ENCODE data around the gene CYFIP2.

Gene CYFIP2

GRCh38 chr5:157292599-157292998 is 26.7 kb downstream of the CYFIP2 start:
- Histone ChIP-seq H3K9ac (ENCODE audit: low read length) (no peak overlapping the region), H3K9me3 (ENCODE audit: control insufficient read depth, low read depth, low read length) (no peaks in the 10 kb centered on the region), H3K27ac (ENCODE audit: low read length) (no peak overlapping the region), H3K27me3 (ENCODE audit: control insufficient read depth, insufficient read depth, low read length) (no peaks in the 10 kb centered on the region), H3K36me3 (ENCODE audit: control insufficient read depth, low read depth, low read length) (peaks cover 21% of the 10 kb centered on the region), H3K4me1 (ENCODE audit: control insufficient read depth, low read depth, low read length) (no peaks in the 10 kb centered on the region), H3K4me3 (ENCODE audit: low read length) (no peak overlapping the region)

DNA sequence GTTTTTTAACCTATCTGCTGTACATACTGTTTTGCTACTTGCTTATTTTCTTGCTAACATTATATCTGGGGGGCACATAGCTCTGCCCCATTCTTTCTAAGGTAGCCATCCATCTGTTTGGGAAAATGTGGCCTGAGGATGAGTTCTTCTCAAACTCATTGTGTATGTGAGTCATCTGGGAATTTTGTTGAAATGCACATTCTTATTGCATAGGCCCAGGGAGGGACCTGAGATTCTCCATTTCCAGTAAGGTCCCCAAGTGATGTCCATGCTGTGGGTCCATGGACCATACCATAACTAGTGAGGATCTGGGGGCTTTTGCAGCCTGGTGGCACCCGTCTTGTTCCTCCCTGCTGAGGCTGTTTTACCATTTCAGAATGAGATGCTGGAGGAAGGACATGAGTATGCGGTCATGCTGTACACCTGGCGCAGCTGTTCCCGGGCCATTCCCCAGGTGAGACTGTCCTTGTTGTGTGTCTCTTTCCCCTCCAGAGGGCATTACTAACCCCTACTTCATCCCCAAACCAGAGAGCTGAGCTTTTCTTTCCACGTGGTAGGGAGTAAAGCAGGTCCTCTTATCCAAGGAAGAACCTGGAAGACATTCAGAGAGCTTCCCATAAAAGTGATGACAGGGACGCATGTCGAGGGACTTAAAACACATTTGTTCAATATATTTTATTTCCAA is 28.6 kb downstream of the CYFIP2 start:
- Histone ChIP-seq H3K9me3 (ENCODE audit: control insufficient read depth, low read depth, low read length) (no peaks in the 10 kb centered on the region), H3K4me3 (ENCODE audit: low read length) (no peak overlapping the region), H3K4me1 (ENCODE audit: control insufficient read depth, low read depth, low read length) (no peaks in the 10 kb centered on the region), H3K9ac (ENCODE audit: low read length) (no peak overlapping the region), H3K27me3 (ENCODE audit: control insufficient read depth, insufficient read depth, low read length) (no peaks in the 10 kb centered on the region), H3K27ac (ENCODE audit: low read length) (no peak overlapping the region), H3K36me3 (ENCODE audit: control insufficient read depth, low read depth, low read length) (peaks cover 8% of the 10 kb centered on the region)

- Histone ChIP-seq H3K4me3 (ENCODE audit: low read length) (no peak overlapping the region), H3K27me3 (ENCODE audit: control insufficient read depth, insufficient read depth, low read length) (no peaks in the 10 kb centered on the region), H3K36me3 (ENCODE audit: control insufficient read depth, low read depth, low read length) (peaks cover 8% of the 10 kb centered on the region), H3K27ac (ENCODE audit: low read length) (no peak overlapping the region), H3K9ac (ENCODE audit: low read length) (no peak overlapping the region), H3K4me1 (ENCODE audit: control insufficient read depth, low read depth, low read length) (no peaks in the 10 kb centered on the region), H3K9me3 (ENCODE audit: control insufficient read depth, low read depth, low read length) (no peaks in the 10 kb centered on the region)
These were observed 29.3 kb downstream of the CYFIP2 start for GRCh38 chr5:157295247-157295646.

GRCh38 chr5:157300564-157300963 is 34.6 kb downstream of the CYFIP2 start:
- peaks cover 9% of the 10 kb centered on the region for H3K36me3 ChIP-seq (ENCODE audit: control insufficient read depth, low read depth, low read length)
- H3K4me1 ChIP-seq (ENCODE audit: control insufficient read depth, low read depth, low read length) = no peaks in the 10 kb centered on the region
- H3K9me3 ChIP-seq (ENCODE audit: control insufficient read depth, low read depth, low read length) = no peaks in the 10 kb centered on the region
- no peaks in the 10 kb centered on the region for H3K27me3 ChIP-seq (ENCODE audit: control insufficient read depth, insufficient read depth, low read length)
- H3K4me3 ChIP-seq (ENCODE audit: low read length) = no peak overlapping the region
- no peak overlapping the region for H3K9ac ChIP-seq (ENCODE audit: low read length)
- no peak overlapping the region for H3K27ac ChIP-seq (ENCODE audit: low read length)

- no peak overlapping the region for H3K9ac ChIP-seq (ENCODE audit: low read length)
- H3K9me3 ChIP-seq (ENCODE audit: control insufficient read depth, low read depth, low read length) = no peaks in the 10 kb centered on the region
- H3K27ac ChIP-seq (ENCODE audit: low read length) = no peak overlapping the region
- H3K27me3 ChIP-seq (ENCODE audit: control insufficient read depth, insufficient read depth, low read length) = no peaks in the 10 kb centered on the region
- H3K4me1 ChIP-seq (ENCODE audit: control insufficient read depth, low read depth, low read length) = no peaks in the 10 kb centered on the region
- no peak overlapping the region for H3K4me3 ChIP-seq (ENCODE audit: low read length)
- H3K36me3 ChIP-seq (ENCODE audit: control insufficient read depth, low read depth, low read length) = peaks cover 6% of the 10 kb centered on the region
These were observed 35.1 kb downstream of the CYFIP2 start for GRCh38 chr5:157301066-157301465.

- H3K9me3 ChIP-seq (ENCODE audit: control insufficient read depth, low read depth, low read length) = no peaks in the 10 kb centered on the region
- no peak overlapping the region for H3K27ac ChIP-seq (ENCODE audit: low read length)
- H3K27me3 ChIP-seq (ENCODE audit: control insufficient read depth, insufficient read depth, low read length) = no peaks in the 10 kb centered on the region
- no peak overlapping the region for H3K4me3 ChIP-seq (ENCODE audit: low read length)
- H3K4me1 ChIP-seq (ENCODE audit: control insufficient read depth, low read depth, low read length) = no peaks in the 10 kb centered on the region
- H3K36me3 ChIP-seq (ENCODE audit: control insufficient read depth, low read depth, low read length) = peaks cover 6% of the 10 kb centered on the region
- no peak overlapping the region for H3K9ac ChIP-seq (ENCODE audit: low read length)
These were observed 37.1 kb downstream of the CYFIP2 start for GRCh38 chr5:157303023-157303422.

- no peaks in the 10 kb centered on the region for H3K9me3 ChIP-seq (ENCODE audit: control insufficient read depth, low read depth, low read length)
- no peak overlapping the region for H3K27ac ChIP-seq (ENCODE audit: low read length)
- no peak overlapping the region for H3K4me3 ChIP-seq (ENCODE audit: low read length)
- no peak overlapping the region for H3K9ac ChIP-seq (ENCODE audit: low read length)
- H3K27me3 ChIP-seq (ENCODE audit: control insufficient read depth, insufficient read depth, low read length) = no peaks in the 10 kb centered on the region
- H3K36me3 ChIP-seq (ENCODE audit: control insufficient read depth, low read depth, low read length) = peaks cover 6% of the 10 kb centered on the region
- H3K4me1 ChIP-seq (ENCODE audit: control insufficient read depth, low read depth, low read length) = no peaks in the 10 kb centered on the region
These were observed 37.9 kb downstream of the CYFIP2 start for GRCh38 chr5:157303667-157304327.

- Histone ChIP-seq H3K4me3 (ENCODE audit: low read length) (no peak overlapping the region), H3K9ac (ENCODE audit: low read length) (no peak overlapping the region), H3K27ac (ENCODE audit: low read length) (no peak overlapping the region), H3K27me3 (ENCODE audit: control insufficient read depth, insufficient read depth, low read length) (no peaks in the 10 kb centered on the region), H3K4me1 (ENCODE audit: control insufficient read depth, low read depth, low read length) (no peaks in the 10 kb centered on the region), H3K36me3 (ENCODE audit: control insufficient read depth, low read depth, low read length) (peaks cover under 1% of the 10 kb centered on the region), H3K9me3 (ENCODE audit: control insufficient read depth, low read depth, low read length) (no peaks in the 10 kb centered on the region)
These were observed 40.2 kb downstream of the CYFIP2 start for GRCh38 chr5:157306081-157306480.

- no peak overlapping the region for H3K27ac ChIP-seq (ENCODE audit: low read length)
- H3K36me3 ChIP-seq (ENCODE audit: control insufficient read depth, low read depth, low read length) = no peaks in the 10 kb centered on the region
- no peak overlapping the region for H3K4me3 ChIP-seq (ENCODE audit: low read length)
- no peaks in the 10 kb centered on the region for H3K9me3 ChIP-seq (ENCODE audit: control insufficient read depth, low read depth, low read length)
- H3K27me3 ChIP-seq (ENCODE audit: control insufficient read depth, insufficient read depth, low read length) = no peaks in the 10 kb centered on the region
- H3K4me1 ChIP-seq (ENCODE audit: control insufficient read depth, low read depth, low read length) = no peaks in the 10 kb centered on the region
- no peak overlapping the region for H3K9ac ChIP-seq (ENCODE audit: low read length)
These were observed 41.0 kb downstream of the CYFIP2 start for GRCh38 chr5:157306692-157307471.

GRCh38 chr5:157308836-157309465 is 43.0 kb downstream of the CYFIP2 start:
- Histone ChIP-seq H3K27me3 (ENCODE audit: control insufficient read depth, insufficient read depth, low read length) (no peaks in the 10 kb centered on the region), H3K36me3 (ENCODE audit: control insufficient read depth, low read depth, low read length) (no peaks in the 10 kb centered on the region), H3K4me1 (ENCODE audit: control insufficient read depth, low read depth, low read length) (no peaks in the 10 kb centered on the region), H3K9ac (ENCODE audit: low read length) (no peak overlapping the region), H3K27ac (ENCODE audit: low read length) (no peak overlapping the region), H3K4me3 (ENCODE audit: low read length) (no peak overlapping the region), H3K9me3 (ENCODE audit: control insufficient read depth, low read depth, low read length) (no peaks in the 10 kb centered on the region)

- no peak overlapping the region for H3K27ac ChIP-seq (ENCODE audit: low read length)
- no peaks in the 10 kb centered on the region for H3K9me3 ChIP-seq (ENCODE audit: control insufficient read depth, low read depth, low read length)
- H3K4me3 ChIP-seq (ENCODE audit: low read length) = no peak overlapping the region
- no peaks in the 10 kb centered on the region for H3K27me3 ChIP-seq (ENCODE audit: control insufficient read depth, insufficient read depth, low read length)
- H3K9ac ChIP-seq (ENCODE audit: low read length) = no peak overlapping the region
- no peaks in the 10 kb centered on the region for H3K4me1 ChIP-seq (ENCODE audit: control insufficient read depth, low read depth, low read length)
- no peaks in the 10 kb centered on the region for H3K36me3 ChIP-seq (ENCODE audit: control insufficient read depth, low read depth, low read length)
These were observed 43.9 kb downstream of the CYFIP2 start for GRCh38 chr5:157309796-157310195.

Measured in iPS-18a (cell line).